Measurements from ENCODE around the gene ATAD5. TPM values are rescaled to one million over a fixed set of nuclear protein-coding genes. Genes with fewer than 3 reads are reported as not detected.
"Not testable (repeated sequence)": the region's sequence is repeated elsewhere in the genome, so short reads cannot be mapped to it uniquely, and the experiment has no call there.

ATAD5 gene
- total RNA-seq, 4 donors from 2014 or later: 0.10 to 0.39 (median 0.20) TPM

DNA sequence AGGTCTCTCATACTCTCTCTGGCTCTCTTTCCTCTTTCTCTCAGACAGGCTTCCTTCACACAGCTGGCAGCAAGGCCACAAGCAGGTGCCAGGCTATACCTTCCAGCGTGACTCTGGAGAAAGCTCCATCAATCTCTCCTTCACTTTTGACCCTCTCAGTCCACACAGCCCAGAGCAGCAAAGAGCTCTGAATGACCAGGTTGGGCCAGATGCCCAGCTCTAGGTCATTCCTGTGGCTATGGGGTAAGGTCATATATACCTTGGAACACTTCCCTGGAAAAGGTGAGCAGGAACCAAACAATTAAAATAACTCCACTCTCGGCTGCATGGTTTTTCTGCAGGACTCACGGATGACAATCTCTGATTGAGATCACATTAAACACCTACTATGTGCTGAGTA, 98.7 kb downstream of the ATAD5 start:
- intact Hi-C loops (cut with DNase I; ENCODE audit: low total_unique reads): no loop called here
- Histone ChIP-seq H3K36me3 (no peaks in the 10 kb centered on the region), H3K27me3 (peaks cover 0 to 3% (median 3%) of the 10 kb centered on the region in 3 donors), H3K4me3 (no peak overlapping the region), H3K9me3 (no peaks in the 10 kb centered on the region), H3K27ac (no peak overlapping the region), H3K4me1 (no peaks in the 10 kb centered on the region)
- DNase-seq (no peak), ATAC-seq (no peak)
- TF ChIP-seq, protein P1, sequence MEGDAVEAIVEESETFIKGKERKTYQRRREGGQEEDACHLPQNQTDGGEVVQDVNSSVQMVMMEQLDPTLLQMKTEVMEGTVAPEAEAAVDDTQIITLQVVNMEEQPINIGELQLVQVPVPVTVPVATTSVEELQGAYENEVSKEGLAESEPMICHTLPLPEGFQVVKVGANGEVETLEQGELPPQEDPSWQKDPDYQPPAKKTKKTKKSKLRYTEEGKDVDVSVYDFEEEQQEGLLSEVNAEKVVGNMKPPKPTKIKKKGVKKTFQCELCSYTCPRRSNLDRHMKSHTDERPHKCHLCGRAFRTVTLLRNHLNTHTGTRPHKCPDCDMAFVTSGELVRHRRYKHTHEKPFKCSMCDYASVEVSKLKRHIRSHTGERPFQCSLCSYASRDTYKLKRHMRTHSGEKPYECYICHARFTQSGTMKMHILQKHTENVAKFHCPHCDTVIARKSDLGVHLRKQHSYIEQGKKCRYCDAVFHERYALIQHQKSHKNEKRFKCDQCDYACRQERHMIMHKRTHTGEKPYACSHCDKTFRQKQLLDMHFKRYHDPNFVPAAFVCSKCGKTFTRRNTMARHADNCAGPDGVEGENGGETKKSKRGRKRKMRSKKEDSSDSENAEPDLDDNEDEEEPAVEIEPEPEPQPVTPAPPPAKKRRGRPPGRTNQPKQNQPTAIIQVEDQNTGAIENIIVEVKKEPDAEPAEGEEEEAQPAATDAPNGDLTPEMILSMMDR (IDR thresholded peaks at IDR 0.05 in 4 of 5, conservative IDR thresholded peaks at IDR 0.05 in 1 of 5): no peak
- no peak for TF ChIP-seq POLR2A (IDR thresholded peaks at IDR 0.05)
- in situ Hi-C loops (cut with MboI; ENCODE audit: low sequenced_read_pairs in 4 of 4): no loop called here

DNA sequence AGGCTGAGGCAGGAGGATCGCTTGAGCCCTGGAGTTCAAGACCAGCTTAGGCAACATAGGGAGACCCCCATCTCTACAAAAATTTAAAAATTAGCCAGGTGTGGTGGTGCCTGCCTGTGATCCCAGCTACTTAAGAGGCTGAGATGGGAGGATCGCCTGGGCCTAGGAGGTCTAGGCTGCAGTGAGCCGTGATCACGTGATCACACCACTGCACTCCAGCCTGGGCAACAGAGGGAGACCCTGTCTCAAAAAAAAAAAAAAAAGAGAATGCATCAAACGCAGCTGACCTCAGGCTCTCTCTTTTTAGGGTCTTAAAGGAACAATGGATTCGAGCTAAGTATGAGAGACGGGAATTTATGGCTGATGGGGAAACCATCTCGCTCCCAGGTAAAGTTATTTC, 99.8 kb downstream of the ATAD5 start:
- H3K4me3 ChIP-seq; H3K9me3 ChIP-seq; H3K36me3 ChIP-seq; in situ Hi-C loops (cut with MboI; ENCODE audit: low sequenced_read_pairs in 4 of 4); H3K27me3 ChIP-seq; H3K4me1 ChIP-seq; H3K27ac ChIP-seq; intact Hi-C loops (cut with DNase I; ENCODE audit: low total_unique reads); ATAC-seq; DNase-seq: not testable (repeated sequence)

DNA sequence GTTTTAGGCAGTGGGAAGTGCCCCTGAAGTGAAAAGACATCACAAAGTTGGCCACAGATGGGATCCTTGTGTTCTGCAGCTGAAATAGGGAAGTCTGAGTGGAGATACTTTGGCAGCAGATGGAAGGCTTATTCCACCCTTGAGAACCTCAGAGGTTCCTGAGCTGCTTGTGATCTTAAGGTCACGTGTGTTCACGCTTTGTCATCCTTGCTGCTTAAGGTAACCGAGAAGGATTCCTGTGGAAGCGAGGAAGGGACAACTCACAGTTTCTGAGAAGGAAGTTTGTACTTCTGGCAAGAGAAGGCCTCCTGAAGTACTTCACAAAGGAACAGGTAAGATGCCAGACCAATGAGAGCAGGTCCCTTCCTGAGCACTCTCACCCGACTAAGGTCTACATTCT, 102.2 kb downstream of the ATAD5 start:
- no peak for TF ChIP-seq POLR2A (IDR thresholded peaks at IDR 0.05)
- TF ChIP-seq, protein P1 (IDR thresholded peaks at IDR 0.05 in 4 of 5, conservative IDR thresholded peaks at IDR 0.05 in 1 of 5): no peak
- no peaks in the 10 kb centered on the region for H3K4me1 ChIP-seq
- H3K27me3 ChIP-seq: no peaks in the 10 kb centered on the region
- in situ Hi-C loops (cut with MboI; ENCODE audit: low sequenced_read_pairs in 4 of 4): no loop called here
- ATAC-seq (no peak), DNase-seq (no peak)
- H3K9me3 ChIP-seq: no peaks in the 10 kb centered on the region
- intact Hi-C loops (cut with DNase I; ENCODE audit: low total_unique reads): no loop called here
- H3K36me3 ChIP-seq: no peaks in the 10 kb centered on the region
- H3K4me3 ChIP-seq: no peak overlapping the region
- no peak overlapping the region for H3K27ac ChIP-seq

DNA sequence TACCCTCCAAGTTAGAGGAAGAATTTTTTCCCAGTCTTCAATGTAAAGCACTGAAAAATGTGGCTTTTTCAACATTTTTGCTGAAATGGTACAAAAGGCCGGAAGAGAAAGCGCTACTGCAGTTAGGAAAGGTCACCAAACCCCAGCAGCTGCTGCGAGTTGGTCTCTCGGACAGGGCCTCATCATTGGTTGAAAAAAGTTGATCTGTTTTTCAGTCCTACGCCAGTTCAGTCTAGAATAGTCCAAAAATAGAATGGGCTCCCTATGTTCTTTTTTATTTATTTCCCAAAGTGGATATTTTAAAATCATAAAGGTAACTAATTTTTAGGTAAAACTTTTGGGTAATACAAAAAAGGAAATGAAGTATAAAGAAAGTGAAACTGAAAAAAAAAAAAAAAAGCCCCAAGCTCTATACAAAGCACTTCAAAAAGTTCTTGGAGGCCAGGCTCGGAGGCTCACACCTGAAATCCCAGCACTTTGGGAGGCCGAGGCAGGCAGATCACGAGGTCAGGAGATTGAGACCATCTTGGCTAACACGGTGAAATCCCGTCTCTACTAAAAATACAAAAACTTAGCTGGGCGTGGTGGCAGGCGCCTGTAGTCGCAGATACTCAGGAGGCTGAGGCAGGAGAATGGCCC, 107.4 kb downstream of the ATAD5 start:
- H3K36me3 ChIP-seq: no peaks in the 10 kb centered on the region
- TF ChIP-seq POLR2A (IDR thresholded peaks at IDR 0.05): no peak
- TF ChIP-seq, protein P1 (IDR thresholded peaks at IDR 0.05 in 4 of 5, conservative IDR thresholded peaks at IDR 0.05 in 1 of 5): no peak
- no peak for DNase-seq
- intact Hi-C loops (cut with DNase I; ENCODE audit: low total_unique reads): no loop called here
- in situ Hi-C loops (cut with MboI; ENCODE audit: low sequenced_read_pairs in 4 of 4): no loop called here
- no peak overlapping the region for H3K4me3 ChIP-seq
- ATAC-seq: peak in 1 of 2 donors; percentile 53
- no peaks in the 10 kb centered on the region for H3K27me3 ChIP-seq
- H3K27ac ChIP-seq: peak overlapping the region in 3 of 4 donors; percentile 6 to 46 (median 30)
- H3K4me1 ChIP-seq: no peaks in the 10 kb centered on the region
- no peaks in the 10 kb centered on the region for H3K9me3 ChIP-seq

DNA sequence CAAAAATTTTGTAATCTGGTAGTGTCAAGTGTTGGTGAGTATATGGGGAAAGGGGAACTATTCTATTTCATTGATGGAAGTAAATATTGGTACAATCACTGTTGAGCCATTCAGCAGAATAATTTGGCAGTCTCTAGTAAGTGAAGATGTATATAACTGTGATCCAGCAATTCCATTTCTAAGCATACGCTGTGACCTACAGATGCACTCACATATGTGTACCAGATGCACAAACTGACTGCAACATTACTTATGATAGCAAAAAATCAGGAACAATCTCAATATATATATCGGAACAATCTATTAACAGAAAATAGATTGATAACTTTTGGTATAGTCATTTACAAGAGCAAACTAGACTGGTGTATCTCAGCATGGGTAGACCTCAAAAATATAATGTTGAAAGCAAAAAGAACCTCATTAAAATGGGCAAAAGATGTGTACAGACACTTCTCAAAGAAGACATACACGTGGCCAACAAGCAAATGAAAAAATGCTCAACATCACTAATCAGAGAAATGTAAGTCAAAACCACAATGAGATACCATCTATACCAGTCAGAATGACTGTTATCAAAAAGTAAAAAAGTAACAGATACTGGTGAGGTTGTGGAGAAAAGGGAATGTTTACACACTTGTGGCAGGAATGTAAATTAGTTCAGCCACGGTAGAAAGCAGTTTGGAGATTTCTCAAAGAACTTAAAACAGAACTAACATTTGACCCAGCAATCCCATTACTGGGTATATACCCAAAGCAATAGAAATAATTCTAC, 110.7 kb downstream of the ATAD5 start:
- Histone ChIP-seq H3K27me3 (no peaks in the 10 kb centered on the region), H3K36me3 (no peaks in the 10 kb centered on the region), H3K27ac (no peak overlapping the region), H3K9me3 (no peaks in the 10 kb centered on the region), H3K4me3 (no peak overlapping the region), H3K4me1 (no peaks in the 10 kb centered on the region)
- in situ Hi-C loops (cut with MboI; ENCODE audit: low sequenced_read_pairs in 4 of 4): no loop called here
- intact Hi-C loops (cut with DNase I; ENCODE audit: low total_unique reads): no loop called here
- TF ChIP-seq POLR2A (IDR thresholded peaks at IDR 0.05): no peak
- TF ChIP-seq, protein P1 (IDR thresholded peaks at IDR 0.05 in 4 of 5, conservative IDR thresholded peaks at IDR 0.05 in 1 of 5): no peak
- ATAC-seq: no peak
- no peak for DNase-seq

All from gastrocnemius medialis (tissue), 4 donors.